SU-DHL-6 (cell line): ENCODE results near the gene ZNF343.

Source experiments
- EZH2phosphoT487 ChIP-seq: fragments of 200-600 bp; sonication (generic), shearing (Covaris generic); conservative IDR thresholded peaks from 2 replicates; pipeline ENCODE4 v1.6.1; 2018; ENCODE audit warnings: mild to moderate bottlenecking, antibody characterized with exemption, low read length, moderate library complexity, mixed read lengths
- TF ChIP-seq, protein P1 (sequence below): fragments of 200-600 bp; sonication (generic); IDR thresholded peaks from one replicate; pipeline ENCODE4 v1.5.1; 2017; ENCODE audit warnings: antibody characterized with exemption, mild to moderate bottlenecking, low read length, moderate library complexity; ENCODE audit not compliant: insufficient read depth, poor library complexity, severe bottlenecking

DNA sequence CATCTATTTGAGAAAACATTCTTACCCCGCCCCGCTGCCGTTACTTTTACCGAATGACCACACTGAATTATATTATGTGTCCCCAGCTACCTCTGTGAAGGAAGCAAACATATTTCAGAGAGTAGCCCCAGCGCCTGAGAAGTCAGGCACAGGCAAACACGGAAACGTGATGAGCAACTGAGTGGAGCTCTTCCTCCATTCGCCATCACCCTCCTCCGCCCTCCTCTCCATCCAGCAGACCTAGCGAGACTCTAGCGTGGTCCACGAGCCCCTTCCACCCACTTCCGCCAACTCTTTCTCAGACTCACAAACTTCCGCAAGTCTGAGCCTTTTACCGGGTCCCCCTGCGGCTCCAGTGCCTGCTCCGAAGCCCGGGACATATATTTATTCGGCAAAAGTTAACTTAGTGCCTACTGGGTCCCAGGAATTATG is 38.7 kb downstream of the ZNF343 start:
- TF ChIP-seq, protein P1, sequence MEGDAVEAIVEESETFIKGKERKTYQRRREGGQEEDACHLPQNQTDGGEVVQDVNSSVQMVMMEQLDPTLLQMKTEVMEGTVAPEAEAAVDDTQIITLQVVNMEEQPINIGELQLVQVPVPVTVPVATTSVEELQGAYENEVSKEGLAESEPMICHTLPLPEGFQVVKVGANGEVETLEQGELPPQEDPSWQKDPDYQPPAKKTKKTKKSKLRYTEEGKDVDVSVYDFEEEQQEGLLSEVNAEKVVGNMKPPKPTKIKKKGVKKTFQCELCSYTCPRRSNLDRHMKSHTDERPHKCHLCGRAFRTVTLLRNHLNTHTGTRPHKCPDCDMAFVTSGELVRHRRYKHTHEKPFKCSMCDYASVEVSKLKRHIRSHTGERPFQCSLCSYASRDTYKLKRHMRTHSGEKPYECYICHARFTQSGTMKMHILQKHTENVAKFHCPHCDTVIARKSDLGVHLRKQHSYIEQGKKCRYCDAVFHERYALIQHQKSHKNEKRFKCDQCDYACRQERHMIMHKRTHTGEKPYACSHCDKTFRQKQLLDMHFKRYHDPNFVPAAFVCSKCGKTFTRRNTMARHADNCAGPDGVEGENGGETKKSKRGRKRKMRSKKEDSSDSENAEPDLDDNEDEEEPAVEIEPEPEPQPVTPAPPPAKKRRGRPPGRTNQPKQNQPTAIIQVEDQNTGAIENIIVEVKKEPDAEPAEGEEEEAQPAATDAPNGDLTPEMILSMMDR, result no peak
- TF ChIP-seq EZH2phosphoT487, result no peak
